HG03469 (cell line): ENCODE results near the gene PAN2.
A peak's percentile ranks its signal among the peaks of the same experiment; 100 is the strongest.
"Not testable (repeated sequence)": the region's sequence is repeated elsewhere in the genome, so short reads cannot be mapped to it uniquely, and the experiment has no call there.

Experiments
- ATAC-seq: cut with Tn5 transposase; IDR thresholded peaks from one replicate; pipeline ENCODE4 v1.9.1; 2021; ENCODE audit warnings: mild to moderate bottlenecking, moderate library complexity, moderate number of reproducible peaks; ENCODE audit not compliant: unreplicated experiment

PAN2 gene

GRCh38 chr12:56333679-56334489, at the start of gene PAN2:
TSS of gene PAN2 (minus strand) at chr12:56334000. CDS start at chr12:56333094, 906 bp downstream.
- ATAC-seq: peak; percentile 75

DNA sequence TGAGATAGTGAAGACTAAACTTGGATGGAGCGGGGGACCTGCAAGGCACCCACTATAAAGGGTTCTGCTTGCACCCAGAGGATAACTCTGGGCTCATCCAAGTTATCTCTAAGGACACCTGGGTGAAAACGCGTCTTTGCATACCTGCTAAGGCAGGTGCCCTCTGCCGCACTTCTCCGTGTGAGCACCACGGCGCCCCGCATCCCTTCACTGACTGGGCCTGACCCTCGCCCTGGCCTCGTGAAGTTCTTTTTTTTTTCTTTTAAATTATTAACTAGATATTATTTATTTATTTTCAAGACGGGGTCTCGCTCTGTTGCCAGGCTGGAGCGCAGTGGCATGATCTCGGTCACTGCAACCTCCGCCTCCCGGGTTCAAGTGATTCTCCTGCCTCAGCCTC, 48.8 kb upstream of the PAN2 start:
- ATAC-seq: no peak

DNA sequence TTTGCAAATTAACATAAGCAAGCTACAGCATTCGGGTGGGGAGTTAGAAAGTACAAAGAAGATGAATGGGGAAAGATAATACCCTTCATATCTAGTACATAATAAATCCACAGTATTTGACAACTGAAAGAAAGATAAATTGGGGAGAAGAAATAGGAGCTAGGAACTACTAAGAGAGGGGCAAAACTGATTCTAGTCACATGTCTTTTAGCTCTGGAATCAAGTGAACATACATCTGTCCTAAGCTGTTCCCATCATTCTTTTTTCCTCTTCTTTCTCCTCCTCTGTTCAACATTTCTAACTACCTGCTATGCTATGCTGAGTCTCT, 44.2 kb upstream of the PAN2 start:
- ATAC-seq: no peak

GRCh38 chr12:56377310-56377988, 43.6 kb upstream of the PAN2 start:
- ATAC-seq: no peak

DNA sequence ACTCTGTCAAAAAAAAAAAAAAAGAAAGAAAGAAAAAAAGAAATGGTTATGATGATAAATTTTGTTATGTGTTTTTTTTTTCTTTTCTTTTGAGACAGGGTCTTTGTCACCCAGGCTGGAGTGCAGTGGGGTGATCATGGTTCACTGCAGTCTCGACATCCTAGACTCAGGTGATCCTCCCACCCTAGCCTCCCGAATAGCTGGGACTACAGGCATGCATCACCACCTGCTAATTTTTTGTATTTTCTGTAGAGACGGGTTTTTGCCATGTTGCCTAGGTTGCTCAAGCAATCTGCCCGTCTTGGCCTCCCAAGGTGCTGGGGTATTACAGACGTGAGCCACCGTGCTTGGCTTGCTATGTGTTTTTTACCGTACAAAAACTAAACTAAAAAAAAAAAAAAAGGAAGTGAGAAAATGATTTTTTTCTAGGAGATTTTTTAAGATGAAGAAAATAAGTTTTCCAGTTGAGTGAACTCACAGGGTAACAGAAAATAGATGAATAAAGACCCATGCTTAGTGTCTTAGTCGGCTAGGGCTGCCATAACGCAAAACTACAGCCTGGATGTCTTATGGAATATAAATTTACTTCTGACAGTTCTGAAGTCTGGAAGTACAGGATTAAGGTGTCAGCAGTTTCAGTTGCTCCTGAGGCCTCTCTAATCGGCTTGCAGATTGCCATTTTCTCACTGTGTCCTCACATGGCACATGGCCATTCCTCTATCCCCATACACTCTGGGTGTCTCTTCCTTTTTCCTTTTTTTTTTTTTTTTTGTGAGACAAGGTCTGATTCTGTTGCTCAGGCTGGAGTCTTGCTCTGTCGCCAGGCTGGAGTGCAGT, 42.0 kb upstream of the PAN2 start:
- ATAC-seq: no peak

DNA sequence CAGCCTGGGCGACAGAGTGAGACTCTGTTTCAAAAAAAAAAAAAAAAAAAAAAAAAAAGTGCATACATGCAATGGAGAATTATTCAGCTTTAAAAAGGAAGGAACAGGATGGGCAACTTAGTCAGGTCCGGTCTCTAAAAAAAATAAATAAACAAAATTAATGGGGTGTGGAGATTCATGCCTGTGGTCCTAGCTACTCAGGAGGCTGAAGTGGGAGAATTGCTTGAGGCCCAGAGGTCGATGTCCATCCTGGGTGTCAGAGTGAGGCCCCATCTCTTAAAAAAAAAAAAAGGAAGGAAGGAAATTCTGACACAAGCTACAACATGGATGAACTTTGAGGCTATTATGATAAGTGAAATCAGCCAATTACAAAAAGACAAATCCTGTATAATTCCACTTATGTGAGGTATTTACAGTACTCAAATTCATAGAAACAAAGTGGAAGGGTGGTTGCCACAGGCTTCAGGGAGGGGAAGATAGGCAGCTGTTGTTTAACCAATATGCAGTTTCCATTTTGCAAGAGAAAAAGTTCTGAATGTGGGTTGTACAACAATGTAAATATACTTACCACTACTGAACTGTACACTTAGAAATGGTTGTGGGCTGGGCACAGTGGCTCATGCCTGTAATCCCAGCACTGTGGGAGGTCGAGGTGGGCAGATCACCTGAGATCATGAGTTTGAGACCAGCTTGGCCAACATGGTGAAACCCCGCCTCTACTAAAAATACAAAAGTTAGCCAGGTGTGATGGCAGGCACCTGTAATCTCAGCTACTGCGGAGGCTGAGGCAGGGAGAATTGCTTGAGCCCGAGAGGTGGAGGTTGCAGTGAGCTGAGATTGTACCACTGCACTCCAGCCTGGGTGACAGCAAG, 41.2 kb upstream of the PAN2 start:
- ATAC-seq: no peak

GRCh38 chr12:56373515-56373914, 39.7 kb upstream of the PAN2 start:
- no peak for ATAC-seq

GRCh38 chr12:56366948-56367347, 33.1 kb upstream of the PAN2 start:
- no peak for ATAC-seq

DNA sequence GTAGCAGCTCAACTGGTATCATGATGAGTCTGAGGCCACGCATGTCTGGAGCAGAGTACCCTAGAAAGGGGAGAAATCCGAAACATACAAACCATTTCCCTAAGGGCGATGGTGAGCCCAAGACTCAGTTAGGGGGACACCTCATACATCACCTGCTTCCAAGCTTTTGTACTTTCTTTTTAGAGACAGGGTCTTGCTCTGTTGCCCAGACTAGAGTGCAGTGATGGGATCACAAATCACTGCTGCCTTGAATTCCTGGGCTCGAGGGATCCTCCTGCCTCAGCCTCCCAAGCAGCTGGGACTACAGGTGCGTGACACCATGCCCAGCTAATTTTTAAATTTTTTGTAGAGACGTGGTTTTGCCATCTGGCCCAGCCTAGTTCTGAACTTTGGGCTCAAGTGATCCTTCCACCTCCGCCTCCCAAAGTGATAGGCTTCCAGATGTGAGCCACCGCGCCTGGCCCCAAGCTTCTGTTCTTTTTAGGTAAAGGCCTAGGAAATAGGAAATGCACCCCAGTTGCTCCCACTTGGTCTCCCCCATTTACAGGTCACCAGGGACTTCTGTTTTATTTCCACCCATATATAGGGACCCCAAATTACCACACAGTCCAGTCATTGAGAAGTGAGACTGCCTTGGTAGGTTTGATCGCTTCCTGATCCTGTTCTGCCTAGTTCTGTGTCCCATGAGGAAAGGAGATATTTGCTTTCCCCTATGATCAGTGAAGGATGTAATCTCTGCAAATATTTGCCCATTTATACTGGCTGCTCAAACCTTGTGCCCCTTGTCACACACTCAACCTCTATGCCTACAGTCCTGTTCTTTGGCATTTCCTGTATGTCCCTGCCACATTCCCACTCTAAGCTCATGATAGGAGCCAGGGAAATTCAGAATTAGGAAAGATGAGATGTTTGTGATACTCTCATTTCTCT, 28.6 kb upstream of the PAN2 start, which contains the start of gene APOF:
Gene APOF, minus strand, starts transcription at position 728 of the 930 bp plus-strand sequence. Its CDS starts 112 bp downstream, at position 616.
- ATAC-seq: no peak

DNA sequence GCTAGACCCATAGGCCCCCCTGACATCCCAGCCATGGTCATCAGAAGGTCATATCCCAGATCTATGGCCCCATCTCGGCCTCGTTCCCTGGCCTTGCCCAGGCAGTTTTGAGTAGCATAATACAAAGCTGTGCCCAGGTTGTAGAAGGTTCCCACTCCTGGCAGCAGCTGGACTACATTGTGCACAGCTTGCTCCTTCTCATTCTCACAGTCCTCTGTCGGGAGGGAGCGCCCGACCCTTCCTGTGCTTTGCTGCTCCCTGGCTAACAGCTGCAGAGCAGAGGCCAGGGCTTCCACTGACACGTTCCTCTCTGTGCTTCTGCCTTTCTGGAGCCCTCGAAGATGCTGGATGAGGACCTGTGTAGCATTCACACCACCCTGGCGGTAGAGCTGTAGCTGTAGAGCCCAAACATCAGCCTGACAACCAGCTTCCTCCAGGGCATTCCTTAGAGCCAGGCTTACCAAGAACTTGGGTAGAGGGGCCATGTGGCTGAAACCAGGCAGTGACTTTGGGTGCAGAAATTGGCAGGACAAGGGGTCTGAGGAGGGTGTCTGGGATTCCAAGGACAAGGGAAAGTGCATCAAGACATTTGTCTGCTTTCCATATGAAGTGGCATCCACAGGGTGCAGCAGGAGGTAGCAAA, 27.8 kb upstream of the PAN2 start:
- ATAC-seq: no peak

DNA sequence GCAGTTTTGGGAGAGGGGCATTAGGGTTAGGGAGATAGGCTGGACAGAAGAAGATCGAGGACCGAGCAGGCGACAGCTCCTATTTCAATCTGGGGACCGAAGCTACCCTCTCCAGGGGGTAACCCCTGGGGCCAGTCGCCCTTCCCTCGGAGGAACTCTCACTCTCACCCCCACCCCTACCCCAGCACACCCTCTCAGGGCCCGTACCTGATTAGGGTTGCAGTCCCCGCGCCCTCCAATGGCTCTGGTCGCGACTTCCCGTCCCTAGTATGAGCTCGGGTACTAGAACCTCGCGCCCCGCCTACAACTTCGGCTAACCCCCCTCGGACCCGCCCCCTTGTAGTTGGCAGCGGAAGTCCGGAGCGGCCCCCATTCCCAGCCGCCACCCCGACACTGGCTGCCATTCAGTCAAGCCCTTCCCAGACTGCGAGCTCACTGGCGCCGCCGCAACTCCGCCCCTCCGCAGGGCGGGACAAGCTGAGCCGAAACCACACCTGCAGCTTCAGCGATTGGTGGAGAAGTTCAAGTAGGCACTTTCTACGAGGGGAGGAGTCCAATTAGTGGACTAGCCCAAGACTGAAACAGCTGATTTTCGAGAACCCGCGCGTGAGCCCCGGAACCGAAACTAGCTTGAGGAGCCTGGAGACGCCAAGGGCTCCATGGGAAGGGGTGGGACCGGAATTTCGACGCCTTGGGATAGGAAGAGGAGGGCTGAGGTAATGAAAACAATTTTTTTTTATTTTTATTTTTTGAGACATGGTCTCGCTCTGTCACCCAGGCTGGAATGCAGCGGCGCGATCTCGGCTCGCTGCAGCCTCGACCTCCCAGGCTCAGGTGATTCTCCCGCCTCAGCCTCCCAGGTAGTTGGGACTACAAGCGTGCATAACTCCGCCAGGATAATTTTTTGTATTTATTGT, 26.3 kb upstream of the PAN2 start, which contains the start of gene STAT2:
Gene STAT2, minus strand, starts transcription at position 257 of the 917 bp plus-strand sequence. CDS start 3,536 bp downstream, outside the sequence.
- ATAC-seq: peak; percentile 90

GRCh38 chr12:56358836-56359532, 25.2 kb upstream of the PAN2 start:
- no peak for ATAC-seq

DNA sequence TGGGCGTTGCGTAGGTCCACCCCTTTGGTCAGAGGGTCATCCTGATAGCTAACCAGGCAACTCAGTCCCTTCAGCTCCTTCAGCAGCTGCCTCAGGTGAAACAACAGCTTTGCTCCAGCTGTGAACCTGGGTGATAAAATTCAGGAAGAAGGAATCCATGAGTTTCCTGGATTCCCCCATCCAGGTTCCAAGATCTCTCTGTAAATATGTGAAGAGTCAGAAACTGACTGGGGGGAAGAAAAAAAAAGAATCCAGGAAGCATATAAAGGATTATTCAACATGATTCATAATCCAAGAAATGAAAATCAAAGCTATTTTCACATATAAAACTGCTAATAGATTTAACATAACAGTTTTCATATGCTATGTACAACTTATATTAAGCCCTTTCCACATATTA, 17.5 kb upstream of the PAN2 start:
- no peak for ATAC-seq

- ATAC-seq: no peak
These were observed 16.9 kb upstream of the PAN2 start for GRCh38 chr12:56350662-56351061.

DNA sequence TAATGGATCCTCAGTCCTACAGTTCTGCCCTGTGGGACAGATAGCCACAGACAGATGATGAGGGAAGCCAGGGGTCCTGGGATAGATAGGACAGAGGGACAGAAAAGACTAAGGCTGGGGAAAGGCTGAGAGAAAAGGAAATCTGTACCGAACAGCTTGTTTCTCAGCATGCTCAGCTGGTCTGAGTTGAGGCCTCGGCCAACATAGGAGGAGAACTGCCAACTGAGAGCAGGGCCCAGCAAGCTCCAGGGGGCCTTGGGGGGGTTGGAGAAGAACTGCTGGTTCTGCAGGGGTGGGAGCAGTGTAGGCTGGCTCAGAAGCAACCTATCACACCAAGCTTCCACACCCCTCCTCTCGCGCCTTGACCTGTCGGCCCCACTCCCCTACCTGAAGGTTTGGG, 15.0 kb upstream of the PAN2 start:
- ATAC-seq: no peak

GRCh38 chr12:56347255-56347654, 13.5 kb upstream of the PAN2 start:
- ATAC-seq: not testable (repeated sequence)

- no peak for ATAC-seq
These were observed 12.9 kb upstream of the PAN2 start for GRCh38 chr12:56346675-56347074.
